Measurements from ENCODE around the gene TTLL10. TPM values are rescaled to one million over a fixed set of nuclear protein-coding genes. Genes with fewer than 3 reads are reported as not detected.

TTLL10 gene, protein sequence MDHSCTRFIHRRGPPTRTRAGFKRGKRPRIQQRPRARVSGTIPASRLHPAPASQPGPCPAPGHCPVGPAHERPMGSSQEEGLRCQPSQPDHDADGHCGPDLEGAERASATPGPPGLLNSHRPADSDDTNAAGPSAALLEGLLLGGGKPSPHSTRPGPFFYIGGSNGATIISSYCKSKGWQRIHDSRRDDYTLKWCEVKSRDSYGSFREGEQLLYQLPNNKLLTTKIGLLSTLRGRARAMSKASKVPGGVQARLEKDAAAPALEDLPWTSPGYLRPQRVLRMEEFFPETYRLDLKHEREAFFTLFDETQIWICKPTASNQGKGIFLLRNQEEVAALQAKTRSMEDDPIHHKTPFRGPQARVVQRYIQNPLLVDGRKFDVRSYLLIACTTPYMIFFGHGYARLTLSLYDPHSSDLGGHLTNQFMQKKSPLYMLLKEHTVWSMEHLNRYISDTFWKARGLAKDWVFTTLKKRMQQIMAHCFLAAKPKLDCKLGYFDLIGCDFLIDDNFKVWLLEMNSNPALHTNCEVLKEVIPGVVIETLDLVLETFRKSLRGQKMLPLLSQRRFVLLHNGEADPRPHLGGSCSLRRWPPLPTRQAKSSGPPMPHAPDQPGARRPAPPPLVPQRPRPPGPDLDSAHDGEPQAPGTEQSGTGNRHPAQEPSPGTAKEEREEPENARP
- total RNA-seq = not detected in 2 replicates

GRCh38 chr1:1173793-1174415 lies at the start of gene TTLL10:
Gene TTLL10 (plus strand): TSS chr1:1173880. CDS start chr1:1179216, 5,336 bp downstream.

DNA sequence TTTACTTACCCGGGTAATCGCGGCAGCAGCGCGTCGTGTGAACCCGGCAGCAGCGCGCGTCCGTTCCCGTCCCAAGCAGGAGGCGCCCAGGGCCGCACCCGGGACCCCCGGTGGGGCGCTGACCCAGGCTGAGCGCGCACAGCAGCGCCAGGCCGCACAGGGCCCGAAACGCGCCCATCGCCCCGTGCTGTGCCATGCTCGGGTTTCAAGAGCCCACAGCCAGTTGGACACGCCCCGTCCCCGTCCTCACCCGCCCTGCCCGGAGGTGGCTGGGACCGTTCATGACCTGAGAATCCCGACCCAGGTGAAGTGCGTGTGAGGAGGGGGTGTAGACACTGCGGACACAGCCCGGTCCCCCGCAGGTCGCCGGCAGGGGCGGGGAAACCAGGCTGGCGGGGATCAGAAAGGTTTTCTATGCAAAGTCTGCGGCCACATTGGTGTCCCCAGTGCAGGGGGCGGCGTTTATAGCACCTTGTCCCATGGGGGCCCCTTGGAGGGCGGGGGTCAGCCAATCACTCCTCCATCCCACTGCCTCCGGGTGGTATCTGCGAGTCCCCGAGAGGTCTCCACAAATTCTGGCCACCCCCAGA lies 32.8 kb downstream of the TTLL10 start, which contains the start of gene TNFRSF18:
Gene TNFRSF18, minus strand, starts transcription at position 217 of the 590 bp plus-strand sequence. Its CDS starts 21 bp downstream, at position 196.

GRCh38 chr1:1213345-1214265 lies 39.9 kb downstream of the TTLL10 start, which contains the start of gene TNFRSF4:
Gene TNFRSF4 (minus strand): TSS chr1:1214153. CDS start chr1:1214127, 26 bp downstream.

GRCh38 chr1:1231400-1232207 lies 57.9 kb downstream of the TTLL10 start, which contains the start of gene SDF4:
Gene SDF4 (minus strand): TSS chr1:1232001. CDS start chr1:1228772, 3,229 bp downstream.

GRCh38 chr1:1232208-1232795 lies 58.6 kb downstream of the TTLL10 start, which contains the start of gene B3GALT6:
Gene B3GALT6 (plus strand): TSS chr1:1232237. CDS start chr1:1232279, 42 bp downstream.

GRCh38 chr1:1246577-1247340 lies 73.1 kb downstream of the TTLL10 start, which contains the start of gene C1QTNF12:
Gene C1QTNF12 (minus strand): TSS chr1:1246722. CDS start chr1:1246690, 32 bp downstream.

Other genes with a start within 250 kb of the TTLL10 start
- gene SAMD11, start 250.0 kb upstream of the TTLL10 start, total RNA-seq = 0.62 and 1.1 TPM in 2 replicates
- gene NOC2L, start 214.6 kb upstream of the TTLL10 start, total RNA-seq = 61.2 and 91.7 TPM in 2 replicates
- 4.2 and 4.9 TPM in 2 replicates for gene KLHL17, start 213.3 kb upstream of the TTLL10 start, total RNA-seq
- gene PLEKHN1, start 207.4 kb upstream of the TTLL10 start, total RNA-seq = 0.25 and 0.26 TPM in 2 replicates
- gene PERM1, start 191.8 kb upstream of the TTLL10 start, total RNA-seq = 0.06 TPM in 1 of 2 replicates, not detected in the other
- gene HES4, start 173.8 kb upstream of the TTLL10 start, total RNA-seq = 0.62 and 3.7 TPM in 2 replicates
- gene ISG15, start 160.4 kb upstream of the TTLL10 start, total RNA-seq = 91.6 and 99.7 TPM in 2 replicates
- 15.0 and 24.4 TPM in 2 replicates for gene AGRN, start 153.8 kb upstream of the TTLL10 start, total RNA-seq
- gene RNF223, start 99.6 kb upstream of the TTLL10 start, total RNA-seq = not detected in 2 replicates
- gene C1orf159, start 57.8 kb upstream of the TTLL10 start, total RNA-seq = 4.5 and 5.6 TPM in 2 replicates
- gene TNFRSF18, start 32.7 kb downstream of the TTLL10 start, total RNA-seq = not detected in 2 replicates
- 0.12 and 0.13 TPM in 2 replicates for gene TNFRSF4, start 40.3 kb downstream of the TTLL10 start, total RNA-seq
- gene SDF4, start 58.1 kb downstream of the TTLL10 start, total RNA-seq = 116 and 143 TPM in 2 replicates
- 16.3 and 21.9 TPM in 2 replicates for gene B3GALT6, start 58.4 kb downstream of the TTLL10 start, total RNA-seq
- gene C1QTNF12, start 72.8 kb downstream of the TTLL10 start, total RNA-seq = 0.40 and 0.75 TPM in 2 replicates
- gene UBE2J2, start 100.0 kb downstream of the TTLL10 start, total RNA-seq = 25.6 and 34.3 TPM in 2 replicates
- 0.53 and 0.68 TPM in 2 replicates for gene SCNN1D, start 106.6 kb downstream of the TTLL10 start, total RNA-seq
- 35.4 and 38.3 TPM in 2 replicates for gene ACAP3, start 134.1 kb downstream of the TTLL10 start, total RNA-seq
- 11.4 and 16.8 TPM in 2 replicates for gene PUSL1, start 134.7 kb downstream of the TTLL10 start, total RNA-seq
- 57.1 and 58.8 TPM in 2 replicates for gene INTS11, start 150.8 kb downstream of the TTLL10 start, total RNA-seq
- gene CPTP, start 150.9 kb downstream of the TTLL10 start, total RNA-seq = 8.6 and 9.9 TPM in 2 replicates
- 0.06 and 0.26 TPM in 2 replicates for gene TAS1R3, start 157.4 kb downstream of the TTLL10 start, total RNA-seq
- gene DVL1, start 175.5 kb downstream of the TTLL10 start, total RNA-seq = 63.8 and 102 TPM in 2 replicates
- gene MXRA8, start 184.7 kb downstream of the TTLL10 start, total RNA-seq = 282 and 369 TPM in 2 replicates
- 98.4 and 131 TPM in 2 replicates for gene AURKAIP1, start 201.3 kb downstream of the TTLL10 start, total RNA-seq
- 103 and 125 TPM in 2 replicates for gene CCNL2, start 225.5 kb downstream of the TTLL10 start, total RNA-seq
- 119 and 121 TPM in 2 replicates for gene MRPL20, start 233.4 kb downstream of the TTLL10 start, total RNA-seq
- gene ANKRD65, start 247.4 kb downstream of the TTLL10 start, total RNA-seq = 0.37 and 0.40 TPM in 2 replicates

Measured in aortic smooth muscle cell (primary cell).